Pons (tissue), 1 donor: Measurements from ENCODE around the gene DCLRE1C.
"Not testable (repeated sequence)": the region's sequence is repeated elsewhere in the genome, so short reads cannot be mapped to it uniquely, and the experiment has no call there.

Experiments
- DNase-seq: peaks from one replicate; pipeline ENCODE4 v3.0.0-alpha.2; 2016; ENCODE audit warnings: low spot score

DCLRE1C gene

DNA sequence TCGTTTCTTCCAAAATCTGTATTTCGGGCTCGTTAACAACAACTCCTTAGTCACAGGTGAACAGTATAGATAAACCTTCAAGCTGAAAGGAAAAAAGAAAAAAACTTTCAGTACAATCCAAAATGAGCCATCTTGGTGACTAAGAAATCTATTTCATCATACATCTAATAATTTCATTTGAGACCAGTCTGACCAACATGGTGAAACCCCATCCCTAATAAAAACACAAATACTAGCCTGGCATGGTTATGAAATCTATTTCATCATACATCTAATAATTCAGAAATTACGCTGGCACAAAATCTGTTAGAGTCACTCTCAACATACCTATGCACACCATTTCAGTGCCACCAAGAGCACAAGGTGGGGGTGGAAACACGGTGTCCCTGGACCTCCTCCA, 8.8 kb downstream of the DCLRE1C start:
- no peak for DNase-seq

GRCh38 chr10:14942950-14943338, 11.0 kb downstream of the DCLRE1C start:
- not testable (repeated sequence) for DNase-seq

DNA sequence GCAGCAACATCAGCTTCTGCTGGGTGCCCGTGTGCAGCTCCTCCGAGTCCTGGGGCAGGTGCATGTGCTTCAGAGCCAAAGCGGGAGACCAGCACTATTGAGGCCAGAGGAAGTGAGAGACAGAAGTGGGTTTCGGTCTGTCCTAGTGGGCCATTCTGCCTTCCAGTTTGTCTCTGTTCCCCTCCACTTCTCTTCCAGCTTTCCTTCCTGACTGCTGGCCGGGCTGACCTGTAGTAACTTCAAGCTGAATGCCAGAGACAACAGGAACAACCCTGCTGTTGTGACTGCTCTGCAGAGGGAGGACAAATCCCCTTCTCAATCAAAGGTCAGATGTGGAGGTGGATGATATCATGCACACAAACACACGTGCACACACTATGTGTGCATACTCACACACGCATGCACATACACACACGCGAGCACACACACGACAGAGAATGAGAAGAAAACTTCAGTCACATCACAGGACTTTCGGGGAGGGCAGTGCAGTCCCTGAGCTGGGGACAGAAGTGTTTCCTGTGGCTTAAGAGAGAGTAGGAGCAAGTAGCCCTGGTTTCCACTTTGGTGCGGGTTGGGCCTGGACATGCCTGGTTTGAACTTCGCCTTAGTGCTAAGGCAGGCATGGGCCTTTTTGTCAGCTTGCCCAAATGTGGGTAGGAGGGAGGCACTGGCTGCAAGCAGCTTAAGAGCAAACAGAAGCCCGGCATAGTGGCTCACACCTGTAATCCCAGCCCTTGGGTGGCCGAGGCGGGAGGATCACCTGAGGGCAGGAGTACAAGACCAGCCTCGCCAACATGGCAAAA, 11.5 kb downstream of the DCLRE1C start:
- not testable (repeated sequence) for DNase-seq

GRCh38 chr10:14938971-14939370, 14.9 kb downstream of the DCLRE1C start:
- not testable (repeated sequence) for DNase-seq

- no peak for DNase-seq
These were observed 17.3 kb downstream of the DCLRE1C start for GRCh38 chr10:14936584-14936983.

- DNase-seq, result no peak
These were observed 23.3 kb downstream of the DCLRE1C start for GRCh38 chr10:14930610-14931009.

GRCh38 chr10:14926722-14927416, 27.0 kb downstream of the DCLRE1C start:
- DNase-seq, result peak; percentile 17

DNA sequence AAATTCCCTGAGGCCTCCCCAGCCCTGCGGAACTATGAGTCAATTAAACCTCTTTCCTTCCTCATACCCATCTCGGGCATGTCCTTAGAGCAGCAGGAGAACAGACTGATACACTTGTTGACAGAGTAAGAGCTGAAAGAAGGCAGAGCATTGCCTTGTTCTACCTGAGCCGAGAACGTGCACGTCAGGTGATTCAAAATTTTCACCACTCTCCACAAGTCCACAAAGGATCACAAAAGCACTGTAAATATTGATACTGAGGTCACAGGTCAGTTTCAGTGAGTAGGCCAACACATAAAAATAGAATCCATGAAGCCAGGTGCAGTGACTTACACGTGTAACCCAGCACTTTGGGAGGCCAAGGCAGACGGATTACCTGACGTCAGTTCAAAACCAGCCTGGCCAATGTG, 27.8 kb downstream of the DCLRE1C start:
- DNase-seq, result no peak

GRCh38 chr10:14925268-14925667, 28.6 kb downstream of the DCLRE1C start:
- DNase-seq, result no peak

DNA sequence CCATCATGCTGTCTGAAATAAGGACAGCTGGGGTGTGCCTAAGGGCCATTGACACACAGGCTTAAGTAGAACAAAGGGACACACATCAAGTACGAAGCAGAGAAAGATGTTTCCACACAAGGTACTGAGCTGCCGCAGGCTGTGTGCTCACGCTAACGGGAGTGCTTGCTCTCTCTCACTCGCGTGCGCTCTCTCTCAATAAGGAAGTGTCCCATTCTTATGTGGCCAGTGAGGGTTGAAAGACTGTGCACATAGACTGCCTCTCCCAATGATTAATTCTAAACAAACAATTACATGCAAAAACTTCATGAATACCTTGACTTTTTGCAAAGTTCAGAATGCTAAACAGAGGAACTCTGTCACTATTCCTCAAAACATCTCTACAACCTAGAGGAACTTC, 29.9 kb downstream of the DCLRE1C start:
- DNase-seq, result no peak

- DNase-seq, result no peak
These were observed 34.9 kb downstream of the DCLRE1C start for GRCh38 chr10:14918964-14919363.

DNA sequence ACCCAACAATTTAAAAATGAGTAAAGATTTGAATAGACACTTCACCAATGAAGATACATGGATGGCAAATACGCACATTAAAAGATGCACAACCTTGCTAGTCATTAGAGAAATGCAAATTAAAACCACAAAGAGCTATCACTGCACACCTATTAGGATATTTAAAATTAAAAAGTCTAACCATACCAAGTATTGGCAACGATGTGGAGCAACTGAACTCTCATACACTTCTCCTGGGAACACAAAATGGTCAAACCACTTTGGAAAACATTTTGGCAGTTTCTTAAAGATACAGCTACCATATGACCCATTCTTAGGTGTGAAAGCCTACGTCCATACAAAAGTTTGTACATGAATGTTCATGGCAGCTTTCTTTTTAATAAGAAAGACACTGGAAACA, 36.1 kb downstream of the DCLRE1C start:
- no peak for DNase-seq

GRCh38 chr10:14916600-14916999, 37.3 kb downstream of the DCLRE1C start:
- no peak for DNase-seq

DNA sequence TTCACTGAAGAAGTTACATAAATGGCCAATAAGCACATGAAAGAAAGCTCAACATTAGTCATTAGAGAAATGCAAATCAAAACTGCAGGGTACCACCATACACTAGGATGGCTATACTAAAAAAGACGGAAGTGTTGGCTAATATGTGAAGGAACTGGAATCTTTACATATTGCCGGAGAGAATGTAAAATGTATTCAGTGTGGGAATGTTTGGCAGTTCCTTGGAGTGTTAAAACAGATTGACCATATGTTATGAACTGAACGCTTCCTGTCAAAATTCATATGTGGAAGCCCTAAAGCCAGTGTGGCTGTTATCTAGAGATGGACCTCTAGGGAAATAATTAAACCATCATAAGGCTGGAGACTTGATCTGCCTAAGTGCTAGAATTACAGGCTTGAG, 42.1 kb downstream of the DCLRE1C start:
- DNase-seq, result no peak

DNA sequence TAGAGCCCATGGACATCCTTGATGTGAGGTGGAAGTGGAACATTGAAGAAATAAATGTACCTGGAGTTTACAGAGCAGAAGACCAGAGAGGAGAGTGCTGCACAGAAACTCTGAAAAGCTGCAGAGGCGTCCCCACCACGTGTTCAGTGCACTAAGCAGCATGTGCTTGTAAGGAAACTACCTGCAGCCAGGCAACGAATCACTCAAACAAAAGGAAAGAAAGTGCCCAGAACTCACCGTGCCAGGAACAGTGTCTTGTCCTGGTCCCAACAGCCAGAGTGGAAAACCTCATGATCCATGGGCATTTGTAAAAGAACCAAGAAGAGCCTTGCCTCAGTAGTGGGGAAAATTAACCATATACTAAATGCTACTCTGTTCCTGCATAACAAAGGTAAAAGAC, 42.9 kb downstream of the DCLRE1C start:
- DNase-seq, result no peak

DNA sequence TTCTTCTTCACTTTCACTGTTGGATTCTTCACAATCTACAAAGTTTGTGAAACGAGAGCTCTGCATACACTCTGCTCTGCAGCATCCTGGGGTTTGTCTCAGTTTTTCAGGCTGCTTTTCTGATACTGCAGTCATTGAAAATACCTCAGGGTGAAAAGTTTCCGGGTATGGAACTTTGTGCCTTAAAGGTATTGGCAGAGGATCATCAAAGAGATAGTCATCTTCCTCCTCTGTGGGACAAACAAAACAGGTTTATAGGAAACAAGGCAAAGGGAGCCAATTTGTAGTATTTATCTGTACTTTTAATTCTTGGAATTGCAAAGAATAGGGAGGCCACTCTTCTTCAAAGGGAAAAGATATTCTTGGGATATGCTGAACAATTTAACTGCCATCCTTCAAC, 44.8 kb downstream of the DCLRE1C start:
- DNase-seq, result no peak

GRCh38 chr10:14907591-14907990, 46.3 kb downstream of the DCLRE1C start:
- not testable (repeated sequence) for DNase-seq

DNA sequence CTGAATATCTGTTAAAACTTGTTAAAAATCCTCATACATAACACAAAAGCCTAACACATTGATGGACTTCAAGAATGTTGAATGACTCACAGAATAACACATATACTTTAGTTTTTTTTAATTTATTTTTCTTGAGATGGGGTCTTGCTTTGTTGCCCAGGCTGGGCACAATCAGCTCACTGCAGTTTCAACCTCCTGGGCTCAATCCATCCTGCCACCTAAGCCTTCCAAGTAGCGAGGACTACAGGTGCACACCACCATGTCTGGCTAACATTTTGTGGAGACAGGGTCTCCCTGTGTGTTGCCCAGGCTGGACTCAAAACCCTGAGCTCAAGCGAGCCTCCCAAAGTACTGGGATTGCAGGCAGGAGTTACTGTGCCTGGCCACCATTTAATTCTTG, 47.1 kb downstream of the DCLRE1C start:
- DNase-seq, result no peak

- no peak for DNase-seq
These were observed 48.0 kb downstream of the DCLRE1C start for GRCh38 chr10:14905890-14906289.

- no peak for DNase-seq
These were observed 49.0 kb downstream of the DCLRE1C start for GRCh38 chr10:14904864-14905263.

DNA sequence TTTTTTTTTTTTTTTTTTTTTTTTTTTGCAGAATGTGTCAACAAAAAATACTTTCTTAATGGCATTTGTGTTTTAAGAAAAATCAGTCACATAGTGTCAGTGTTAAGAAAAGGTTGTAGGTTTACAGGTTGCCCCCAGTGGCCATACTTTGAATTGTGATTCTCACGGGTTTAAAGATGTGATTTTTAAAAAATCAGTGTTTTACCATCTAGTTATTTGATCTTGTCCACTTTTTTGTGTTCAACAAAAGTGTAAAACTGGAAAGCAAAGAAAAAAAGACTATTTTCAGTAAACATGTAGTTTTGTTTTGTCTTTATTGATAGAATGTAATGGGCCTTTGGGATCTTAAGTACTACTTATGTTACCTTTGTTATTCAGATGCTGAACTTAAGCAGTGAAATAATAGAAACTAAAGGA, 49.6 kb downstream of the DCLRE1C start:
- no peak for DNase-seq

- no peak for DNase-seq
These were observed 62.7 kb downstream of the DCLRE1C start for GRCh38 chr10:14891151-14891550.

DNA sequence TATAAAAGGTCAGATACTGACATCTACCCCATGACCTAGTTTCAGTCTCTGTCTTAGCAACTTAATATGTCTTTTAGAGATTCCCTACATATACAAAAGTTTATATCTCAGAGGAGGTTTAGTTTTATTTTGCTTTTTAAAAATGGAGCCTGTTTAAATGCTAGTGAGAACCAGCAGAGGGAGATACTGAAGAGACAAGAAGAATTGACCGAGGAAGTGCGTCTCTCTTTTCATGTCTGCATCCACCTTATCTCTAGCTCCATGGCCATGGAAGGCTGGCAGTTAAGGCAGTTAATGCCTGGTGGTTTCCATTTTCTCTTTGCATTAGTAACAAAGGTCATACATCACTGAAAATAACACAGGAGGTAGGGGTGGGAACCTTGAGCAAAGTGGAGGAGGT, 64.6 kb downstream of the DCLRE1C start:
- no peak for DNase-seq

GRCh38 chr10:14884082-14884481, 69.8 kb downstream of the DCLRE1C start:
- no peak for DNase-seq
